AG20443 (cell line): ENCODE measurements around the gene CLDN5.

Experiments
- DNase-seq: peaks from one replicate; pipeline ENCODE4 v3.0.0; 2012; ENCODE audit warnings: low spot score, mixed read lengths

CLDN5 gene

GRCh38 chr22:19503869-19504268 is 20.3 kb downstream of the CLDN5 start:
- no peak for DNase-seq

GRCh38 chr22:19503367-19503766 is 20.8 kb downstream of the CLDN5 start:
- no peak for DNase-seq

- DNase-seq = no peak
Observed at GRCh38 chr22:19501897-19502447, 22.2 kb downstream of the CLDN5 start.

GRCh38 chr22:19499880-19500242 is 24.3 kb downstream of the CLDN5 start:
- DNase-seq = no peak

- DNase-seq = no peak
Observed at GRCh38 chr22:19499236-19499879, 24.9 kb downstream of the CLDN5 start.

GRCh38 chr22:19498866-19499190 is 25.4 kb downstream of the CLDN5 start:
- DNase-seq = no peak

GRCh38 chr22:19498154-19498865 is 25.9 kb downstream of the CLDN5 start:
- no peak for DNase-seq

- DNase-seq = peak; percentile 53
Observed at GRCh38 chr22:19497245-19497644, 27.0 kb downstream of the CLDN5 start.

- DNase-seq = no peak
Observed at GRCh38 chr22:19496324-19496630, 27.9 kb downstream of the CLDN5 start.

- DNase-seq = no peak
Observed at GRCh38 chr22:19495562-19496323, 28.5 kb downstream of the CLDN5 start.

- DNase-seq = no peak
Observed at GRCh38 chr22:19494676-19495173, 29.5 kb downstream of the CLDN5 start.

GRCh38 chr22:19494001-19494560 is 30.1 kb downstream of the CLDN5 start:
- DNase-seq = no peak

- DNase-seq = no peak
Observed at GRCh38 chr22:19492504-19493174, 31.6 kb downstream of the CLDN5 start.

- no peak for DNase-seq
Observed at GRCh38 chr22:19490628-19491230, 33.5 kb downstream of the CLDN5 start.

GRCh38 chr22:19488884-19489843 is 35.0 kb downstream of the CLDN5 start:
- peak; percentile 52 for DNase-seq

- no peak for DNase-seq
Observed at GRCh38 chr22:19488285-19488684, 35.9 kb downstream of the CLDN5 start.

GRCh38 chr22:19483481-19484244 is 40.5 kb downstream of the CLDN5 start:
- no peak for DNase-seq

GRCh38 chr22:19482297-19482696 is 41.9 kb downstream of the CLDN5 start:
- no peak for DNase-seq

GRCh38 chr22:19480789-19481188 is 43.4 kb downstream of the CLDN5 start:
- DNase-seq = no peak

- no peak for DNase-seq
Observed at GRCh38 chr22:19480173-19480568, 44.0 kb downstream of the CLDN5 start.
